Liver (tissue), 9 donors: ENCODE measurements around the gene MAPK8IP2. TPM values are rescaled to one million over a fixed set of nuclear protein-coding genes. Genes with fewer than 3 reads are reported as not detected.
"Not testable (repeated sequence)": the region's sequence is repeated elsewhere in the genome, so short reads cannot be mapped to it uniquely, and the experiment has no call there.

Experiments
- DNase-seq: peaks from one replicate; pipeline ENCODE4 v3.0.0-alpha.2; 2017; ENCODE audit warnings: low spot score
- H3K27ac ChIP-seq, 2 donors: one replicate each; pipeline ENCODE4 v1.7.0; 2013; ENCODE audit warnings: inconsistent platforms in 2 of 2, low read length in 2 of 2, control low read depth in 1 of 2, low read depth in 1 of 2, mild to moderate bottlenecking in 1 of 2
- H3K27me3 ChIP-seq, 4 donors: one replicate each; pipeline versions ENCODE4 v1.6.1 to v1.7.0; 2013; ENCODE audit warnings: low read length in 3 of 4, inconsistent platforms in 1 of 4, mild to moderate bottlenecking in 1 of 4, moderate library complexity in 1 of 4; ENCODE audit not compliant: control insufficient read depth in 4 of 4, insufficient read depth in 4 of 4
- H3K36me3 ChIP-seq, 4 donors: one replicate each; pipeline versions ENCODE4 v1.6.1 to v1.7.0; 2013; ENCODE audit warnings: low read length in 3 of 4, mild to moderate bottlenecking in 3 of 4, low read depth in 1 of 4, moderate library complexity in 1 of 4; ENCODE audit not compliant: control insufficient read depth in 4 of 4, insufficient read depth in 3 of 4
- H3K4me1 ChIP-seq, 4 donors: one replicate each; pipeline versions ENCODE4 v1.6.1 to v1.7.0; 2013; ENCODE audit warnings: low read length in 3 of 4, mild to moderate bottlenecking in 3 of 4, moderate library complexity in 1 of 4; ENCODE audit not compliant: control insufficient read depth in 4 of 4, insufficient read depth in 4 of 4
- H3K4me3 ChIP-seq, 3 donors: one replicate each; pipeline versions ENCODE4 v1.6.1 to v1.7.0; 2013; ENCODE audit warnings: low read length in 3 of 3, control low read depth in 1 of 3, low read depth in 1 of 3, mild to moderate bottlenecking in 1 of 3
- H3K9ac ChIP-seq, 2 donors: one replicate each; pipeline ENCODE4 v1.7.0; 2013; ENCODE audit warnings: low read length in 2 of 2, mild to moderate bottlenecking in 2 of 2, moderate library complexity in 2 of 2, control low read depth in 1 of 2, low read depth in 1 of 2
- H3K9me3 ChIP-seq, 4 donors: one replicate each; pipeline versions ENCODE4 v1.6.1 to v1.7.0; 2013; ENCODE audit warnings: low read length in 3 of 4; ENCODE audit not compliant: control insufficient read depth in 4 of 4
- ATF3 ChIP-seq: IDR thresholded peaks from 2 replicates; pipeline ENCODE4 v1.6.1; 2016; ENCODE audit warnings: antibody characterized with exemption
- CTCF ChIP-seq: fragments of 150-350 bp; IDR thresholded peaks from 2 replicates; pipeline ENCODE4 v1.5.1; 2017; ENCODE audit warnings: improper control_type of control experiment, low read depth, low read length; ENCODE audit not compliant: missing input control
- GABPA ChIP-seq, 2 donors: IDR thresholded peaks in 1 of 2; conservative IDR thresholded peaks in 1 of 2; 2 replicates each; pipeline ENCODE4 v1.6.1; 2016; ENCODE audit warnings: antibody characterized with exemption in 2 of 2, mild to moderate bottlenecking in 1 of 2, moderate library complexity in 1 of 2
- HNF4G ChIP-seq: IDR thresholded peaks from 2 replicates; pipeline ENCODE4 v1.6.1; 2016; ENCODE audit warnings: antibody characterized with exemption
- JUND ChIP-seq, 2 donors: IDR thresholded peaks; 2 replicates each; pipeline ENCODE4 v1.6.1; 2016; ENCODE audit warnings: antibody characterized with exemption in 2 of 2
- MAX ChIP-seq: IDR thresholded peaks from 2 replicates; pipeline ENCODE4 v1.6.1; 2016; ENCODE audit warnings: antibody characterized with exemption
- NR2F2 ChIP-seq: IDR thresholded peaks from 2 replicates; pipeline ENCODE4 v1.6.1; 2016; ENCODE audit warnings: antibody characterized with exemption
- REST ChIP-seq: IDR thresholded peaks from 2 replicates; pipeline ENCODE4 v1.6.1; 2016; ENCODE audit warnings: antibody characterized with exemption, mild to moderate bottlenecking
- SP1 ChIP-seq: IDR thresholded peaks from 2 replicates; pipeline ENCODE4 v1.6.1; 2018; ENCODE audit warnings: antibody characterized with exemption, mild to moderate bottlenecking
- WGBS: extraction: QIAGEN DNeasy Blood & Tissue Kit; methylation state at CpG from one replicate; pipeline ENCODE4 v1.1.7; 2013; 5-methylcytosine and 5-hydroxymethylcytosine counted together
- polyA plus RNA-seq, 2 donors: library from polyadenylated mRNA; stranded (reverse) in 1 of 2; unstranded in 1 of 2; fragments of 200-250 nt in 1 of 2; fragments of >200 nt in 1 of 2; fragmentation: Nextera tagmentation in 1 of 2; extraction: Ambion mirVana in 1 of 2; gene quantifications; one replicate each; pipeline versions ENCODE4 v1.2.1 to v1.2.3, GENCODE V29; 2013 to 2015
- total RNA-seq, 2 donors: library from RNA; depleted of rRNA; stranded (reverse); fragments of >200 nt; gene quantifications; one replicate each; pipeline ENCODE4 v1.2.3, GENCODE V29; 2014
- donor health status: healthy.
- donor health status: healthy.
- donor health status: healthy.
- donor health status: healthy.
- donor health status: healthy.

Gene MAPK8IP2
- total and polyA plus RNA-seq, 4 donors, result 0.04 to 0.37 (median 0.13) TPM

GRCh38 chr22:50654664-50655063, 54.1 kb downstream of the MAPK8IP2 start:
- H3K9me3 ChIP-seq, H3K27ac ChIP-seq, DNase-seq, H3K4me1 ChIP-seq, H3K27me3 ChIP-seq, H3K36me3 ChIP-seq, H3K4me3 ChIP-seq, H3K9ac ChIP-seq: not testable (repeated sequence)
- 92% methylated on average over 6 of the region's 6 CpGs for WGBS

GRCh38 chr22:50656122-50657070, 55.8 kb downstream of the MAPK8IP2 start:
- DNase-seq, result no peak
- H3K9me3 ChIP-seq, result no peaks in the 10 kb centered on the region
- H3K4me1 ChIP-seq, result peaks cover 0 to 4% (median 0%) of the 10 kb centered on the region in 4 donors
- H3K4me3 ChIP-seq, result no peak overlapping the region
- 75% methylated on average over 23 of the region's 23 CpGs for WGBS
- H3K27ac ChIP-seq, result peak overlapping the region; percentile 31 to 54
- peaks cover 0 to 2% (median 0%) of the 10 kb centered on the region in 4 donors for H3K27me3 ChIP-seq
- TF ChIP-seq REST (no peak), MAX (no peak), JUND (IDR thresholded peaks at IDR 0.05) (peak in 1 of 2 donors; percentile 12), CTCF (no peak), GABPA (IDR thresholded peaks at IDR 0.05 in 1 of 2, conservative IDR thresholded peaks at IDR 0.05 in 1 of 2) (no peak), NR2F2 (peak; percentile 84), HNF4G (no peak), SP1 (peak; percentile 44)
- H3K9ac ChIP-seq, result no peak overlapping the region
- no peaks in the 10 kb centered on the region for H3K36me3 ChIP-seq

- Histone ChIP-seq H3K27ac (no peak overlapping the region), H3K36me3 (no peaks in the 10 kb centered on the region)
- TF ChIP-seq JUND (IDR thresholded peaks at IDR 0.05), result no peak
- TF ChIP-seq ATF3, result no peak
Observed at GRCh38 chr22:50657925-50658324, 57.3 kb downstream of the MAPK8IP2 start.

GRCh38 chr22:50659711-50660110, 59.1 kb downstream of the MAPK8IP2 start:
- not testable (repeated sequence) for DNase-seq, H3K36me3 ChIP-seq, H3K27me3 ChIP-seq, H3K9me3 ChIP-seq, H3K27ac ChIP-seq, H3K9ac ChIP-seq, H3K4me3 ChIP-seq, H3K4me1 ChIP-seq
- WGBS, result 91% methylated on average over 7 of the region's 7 CpGs

More at GRCh38 chr22:50657925-50658324, 57.3 kb downstream of the MAPK8IP2 start:
- H3K4me1 ChIP-seq, result peaks cover 0 to 4% (median 0%) of the 10 kb centered on the region in 4 donors
- H3K9ac ChIP-seq, result no peak overlapping the region
- 75% methylated on average over 4 of the region's 4 CpGs for WGBS
- H3K4me3 ChIP-seq, result no peak overlapping the region
- H3K9me3 ChIP-seq, result no peaks in the 10 kb centered on the region
- DNase-seq, result no peak
- peaks cover 0 to 2% (median 0%) of the 10 kb centered on the region in 4 donors for H3K27me3 ChIP-seq
